Progenitor cell of endocrine pancreas (in vitro differentiated cells): Measurements from ENCODE around the gene ZSCAN30. TPM values are rescaled to one million over a fixed set of nuclear protein-coding genes. Genes with fewer than 3 reads are reported as not detected.

ENCODE experiments used
- DNase-seq: peaks from one replicate; pipeline ENCODE4 v3.0.0; 2021; ENCODE audit warnings: low spot score; ENCODE audit not compliant: unreplicated experiment
- H3K27ac Mint-ChIP-seq: 2 replicates; pipeline ENCODE4 v1.8.0; 2021; ENCODE audit warnings: mild to moderate bottlenecking, moderate library complexity, mixed read lengths
- H3K27me3 Mint-ChIP-seq: 2 replicates; pipeline ENCODE4 v1.8.0; 2021; ENCODE audit warnings: mixed read lengths
- H3K36me3 Mint-ChIP-seq: 2 replicates; pipeline ENCODE4 v1.8.0; 2022; ENCODE audit warnings: mixed read lengths; ENCODE audit not compliant: insufficient read depth
- H3K4me1 Mint-ChIP-seq: 2 replicates; pipeline ENCODE4 v1.8.0; 2021; ENCODE audit warnings: low read depth, mixed read lengths
- H3K4me3 Mint-ChIP-seq: 2 replicates; pipeline ENCODE4 v1.8.0; 2021; ENCODE audit warnings: low read depth, mild to moderate bottlenecking, moderate library complexity, mixed read lengths
- H3K9me3 Mint-ChIP-seq: 2 replicates; pipeline ENCODE4 v1.8.0; 2021; ENCODE audit warnings: low read depth, mixed read lengths
- CTCF ChIP-seq: fragments of 200-600 bp; sonication (generic); IDR thresholded peaks from one replicate; pipeline ENCODE4 v1.5.0; 2021; ENCODE audit warnings: antibody characterized with exemption, mild to moderate bottlenecking; ENCODE audit not compliant: unreplicated experiment
- total RNA-seq: library from RNA; stranded (reverse); gene quantifications from 2 replicates; pipeline ENCODE4 v1.2.1, GENCODE V29; 2021

ZSCAN30 gene
- total RNA-seq, 1 donor from 2014 or later, result 27.1 TPM

GRCh38 chr18:35256947-35257346, 33.1 kb downstream of the ZSCAN30 start:
- no peak overlapping the region for H3K27ac Mint-ChIP-seq
- peaks cover 10% of the 10 kb centered on the region for H3K9me3 Mint-ChIP-seq
- no peak overlapping the region for H3K4me3 Mint-ChIP-seq
- H3K27me3 Mint-ChIP-seq, result no peaks in the 10 kb centered on the region
- no peak for TF ChIP-seq CTCF
- H3K36me3 Mint-ChIP-seq, result peaks cover 52% of the 10 kb centered on the region
- H3K4me1 Mint-ChIP-seq, result no peaks in the 10 kb centered on the region
- DNase-seq, result no peak

GRCh38 chr18:35253655-35254287, 36.3 kb downstream of the ZSCAN30 start:
- TF ChIP-seq CTCF, result no peak
- Mint-ChIP-seq H3K27me3 (no peaks in the 10 kb centered on the region), H3K36me3 (peaks cover 46% of the 10 kb centered on the region), H3K27ac (no peak overlapping the region), H3K4me3 (no peak overlapping the region), H3K9me3 (peaks cover 10% of the 10 kb centered on the region), H3K4me1 (no peaks in the 10 kb centered on the region)
- no peak for DNase-seq

GRCh38 chr18:35252466-35252865, 37.6 kb downstream of the ZSCAN30 start:
- H3K27ac Mint-ChIP-seq, result no peak overlapping the region
- H3K4me3 Mint-ChIP-seq, result no peak overlapping the region
- no peak for TF ChIP-seq CTCF
- peaks cover 46% of the 10 kb centered on the region for H3K36me3 Mint-ChIP-seq
- H3K9me3 Mint-ChIP-seq, result peaks cover 10% of the 10 kb centered on the region
- no peaks in the 10 kb centered on the region for H3K27me3 Mint-ChIP-seq
- no peak for DNase-seq
- H3K4me1 Mint-ChIP-seq, result no peaks in the 10 kb centered on the region

- Mint-ChIP-seq H3K27me3 (no peaks in the 10 kb centered on the region), H3K4me3 (no peak overlapping the region), H3K4me1 (no peaks in the 10 kb centered on the region), H3K9me3 (no peaks in the 10 kb centered on the region), H3K36me3 (peaks cover 65% of the 10 kb centered on the region), H3K27ac (no peak overlapping the region)
- no peak for TF ChIP-seq CTCF
- DNase-seq, result no peak
Observed at GRCh38 chr18:35248429-35248828, 41.6 kb downstream of the ZSCAN30 start.

- no peak overlapping the region for H3K4me3 Mint-ChIP-seq
- DNase-seq, result no peak
- TF ChIP-seq CTCF, result no peak
- H3K9me3 Mint-ChIP-seq, result no peaks in the 10 kb centered on the region
- peaks cover 62% of the 10 kb centered on the region for H3K36me3 Mint-ChIP-seq
- no peak overlapping the region for H3K27ac Mint-ChIP-seq
- peaks cover 1% of the 10 kb centered on the region for H3K4me1 Mint-ChIP-seq
- no peaks in the 10 kb centered on the region for H3K27me3 Mint-ChIP-seq
Observed at GRCh38 chr18:35247412-35248249, 42.4 kb downstream of the ZSCAN30 start.
